Stimulated activated CD4-positive, alpha-beta T cell treated with anti-CD3 and anti-CD28 coated beads, Interleukin-4, amount 100 ng/mL, for 1 hour (primary cell): ENCODE data around the gene SNAPC1.
"Not testable (repeated sequence)": the region's sequence is repeated elsewhere in the genome, so short reads cannot be mapped to it uniquely, and the experiment has no call there.

ENCODE experiments used
- DNase-seq: peaks from one replicate; pipeline ENCODE4 v3.0.0-alpha.2; 2020

SNAPC1 gene

GRCh38 chr14:61750708-61751474 is 11.3 kb upstream of the SNAPC1 start:
- peak; percentile 75 for DNase-seq

GRCh38 chr14:61751475-61751989 is 10.7 kb upstream of the SNAPC1 start:
- DNase-seq: no peak

GRCh38 chr14:61752626-61753025 is 9.6 kb upstream of the SNAPC1 start:
- DNase-seq: no peak

- DNase-seq: no peak
Measured at GRCh38 chr14:61753631-61754030, 8.6 kb upstream of the SNAPC1 start.

- DNase-seq: no peak
Measured at GRCh38 chr14:61754627-61755381, 7.4 kb upstream of the SNAPC1 start.

- not testable (repeated sequence) for DNase-seq
Measured at GRCh38 chr14:61755382-61755742, 6.9 kb upstream of the SNAPC1 start.

GRCh38 chr14:61756135-61756534 is 6.1 kb upstream of the SNAPC1 start:
- DNase-seq: no peak

- no peak for DNase-seq
Measured at GRCh38 chr14:61759878-61760277, 2.3 kb upstream of the SNAPC1 start.

GRCh38 chr14:61761557-61761956 is 663 bp upstream of the SNAPC1 start:
- DNase-seq: no peak

- DNase-seq: no peak
Measured at GRCh38 chr14:61764342-61765122, 2.3 kb downstream of the SNAPC1 start.

- DNase-seq: no peak
Measured at GRCh38 chr14:61765225-61765943, 3.2 kb downstream of the SNAPC1 start.

- no peak for DNase-seq
Measured at GRCh38 chr14:61766151-61766550, 3.9 kb downstream of the SNAPC1 start.

- DNase-seq: no peak
Measured at GRCh38 chr14:61768240-61768639, 6.0 kb downstream of the SNAPC1 start.

- DNase-seq: no peak
Measured at GRCh38 chr14:61769893-61770292, 7.7 kb downstream of the SNAPC1 start.

- no peak for DNase-seq
Measured at GRCh38 chr14:61774861-61775260, 12.6 kb downstream of the SNAPC1 start.

GRCh38 chr14:61780125-61780524 is 17.9 kb downstream of the SNAPC1 start:
- DNase-seq: no peak

GRCh38 chr14:61797309-61797708 is 35.1 kb downstream of the SNAPC1 start:
- no peak for DNase-seq

GRCh38 chr14:61802010-61802568 is 39.9 kb downstream of the SNAPC1 start:
- no peak for DNase-seq

GRCh38 chr14:61803755-61804154 is 41.5 kb downstream of the SNAPC1 start:
- no peak for DNase-seq

- no peak for DNase-seq
Measured at GRCh38 chr14:61805451-61805850, 43.2 kb downstream of the SNAPC1 start.

- DNase-seq: no peak
Measured at GRCh38 chr14:61811882-61812346, 49.7 kb downstream of the SNAPC1 start.
